ENCODE data around the gene SLC25A1. TPM values are rescaled to one million over a fixed set of nuclear protein-coding genes. Genes with fewer than 3 reads are reported as not detected.

Gene SLC25A1
- total RNA-seq: 10 to 100 TPM; 80.7 to 99.3 TPM
- 10 to 100 TPM; 45.7 to 64.7 (median 51.7) TPM for polyA plus RNA-seq (ENCODE audit: insufficient read length in 6 of 6)
- long read RNA-seq, donor 1, transcript SLC25A1-201 (9 exons, 1,648 nt): major isoform, 23 of 27 reads
- long read RNA-seq, donor 1, partial matches to known transcripts: 0 of 27 reads
- long read RNA-seq, donor 1, other reads (novel, unspliced or antisense): 0 of 27 reads
- long read RNA-seq, donor 2, transcript SLC25A1-202 (9 exons, 1,514 nt): minor isoform, 5 of 57 reads
- long read RNA-seq, donor 2, transcript SLC25A1-201 (9 exons, 1,648 nt): major isoform, 33 of 57 reads
- long read RNA-seq, donor 2, partial matches to known transcripts: 18 of 57 reads
- long read RNA-seq, donor 2, other reads (novel, unspliced or antisense): 0 of 57 reads
- long read RNA-seq, donor 3, transcript SLC25A1-201 (9 exons, 1,648 nt): major isoform, 16 of 24 reads
- long read RNA-seq, donor 3, partial matches to known transcripts: 0 of 24 reads
- long read RNA-seq, donor 3, other reads (novel, unspliced or antisense): 5 of 24 reads
- long read RNA-seq, donor 4, transcript SLC25A1-201 (9 exons, 1,648 nt): major isoform, 111 of 142 reads
- long read RNA-seq, donor 4, transcript SLC25A1-202 (9 exons, 1,514 nt): minor isoform, 8 of 142 reads
- long read RNA-seq, donor 4, partial matches to known transcripts: 14 of 142 reads
- long read RNA-seq, donor 4, other reads (novel, unspliced or antisense): 9 of 142 reads
- long read RNA-seq, donor 5, transcript SLC25A1-201 (9 exons, 1,648 nt): major isoform, 35 of 43 reads
- long read RNA-seq, donor 5, partial matches to known transcripts: 5 of 43 reads
- long read RNA-seq, donor 5, other reads (novel, unspliced or antisense): 0 of 43 reads
- long read RNA-seq, donor 6, transcript SLC25A1-201 (9 exons, 1,648 nt): major isoform, 17 of 21 reads
- long read RNA-seq, donor 6, partial matches to known transcripts: 0 of 21 reads
- long read RNA-seq, donor 6, other reads (novel, unspliced or antisense): 0 of 21 reads
- long read RNA-seq, donor 7, transcript SLC25A1-201 (9 exons, 1,648 nt): major isoform, 10 of 12 reads
- long read RNA-seq, donor 7, partial matches to known transcripts: 0 of 12 reads
- long read RNA-seq, donor 7, other reads (novel, unspliced or antisense): 0 of 12 reads
- long read RNA-seq, donor 8, transcript SLC25A1-201 (9 exons, 1,648 nt): major isoform, 22 of 25 reads
- long read RNA-seq, donor 8, partial matches to known transcripts: 0 of 25 reads
- long read RNA-seq, donor 8, other reads (novel, unspliced or antisense): 0 of 25 reads
- long read RNA-seq, donor 9, partial matches to known transcripts: 0 of 1 reads
- long read RNA-seq, donor 9, other reads (novel, unspliced or antisense): 0 of 1 reads
- long read RNA-seq, donor 10, transcript SLC25A1-202 (9 exons, 1,514 nt): minor isoform, 14 of 257 reads
- long read RNA-seq, donor 10, transcript SLC25A1-201 (9 exons, 1,648 nt): major isoform, 210 of 257 reads
- long read RNA-seq, donor 10, partial matches to known transcripts: 9 of 257 reads
- long read RNA-seq, donor 10, other reads (novel, unspliced or antisense): 24 of 257 reads
- long read RNA-seq, donor 11, transcript SLC25A1-201 (9 exons, 1,648 nt): major isoform, 36 of 44 reads
- long read RNA-seq, donor 11, partial matches to known transcripts: 5 of 44 reads
- long read RNA-seq, donor 11, other reads (novel, unspliced or antisense): 0 of 44 reads
- long read RNA-seq, donor 12, transcript SLC25A1-201 (9 exons, 1,648 nt): major isoform, 20 of 21 reads
- long read RNA-seq, donor 12, partial matches to known transcripts: 0 of 21 reads
- long read RNA-seq, donor 12, other reads (novel, unspliced or antisense): 0 of 21 reads

- peak within 1 kb of the TSS; percentile 84 to 91 for H3K4me3 ChIP-seq
- no peaks in the 10 kb centered on the region for H3K27me3 ChIP-seq
- H3K9me3 ChIP-seq: no peaks in the 10 kb centered on the region
- H3K27ac ChIP-seq: peak within 1 kb of the TSS; percentile 75 to 81
- peaks cover 0 to 11% of the 10 kb centered on the region in 2 donors for H3K36me3 ChIP-seq
- H3K4me1 ChIP-seq: peaks cover 6 to 52% of the 10 kb centered on the region in 2 donors
- intact Hi-C loops (cut with DNase I): no loop called here
- TF ChIP-seq, protein P1, sequence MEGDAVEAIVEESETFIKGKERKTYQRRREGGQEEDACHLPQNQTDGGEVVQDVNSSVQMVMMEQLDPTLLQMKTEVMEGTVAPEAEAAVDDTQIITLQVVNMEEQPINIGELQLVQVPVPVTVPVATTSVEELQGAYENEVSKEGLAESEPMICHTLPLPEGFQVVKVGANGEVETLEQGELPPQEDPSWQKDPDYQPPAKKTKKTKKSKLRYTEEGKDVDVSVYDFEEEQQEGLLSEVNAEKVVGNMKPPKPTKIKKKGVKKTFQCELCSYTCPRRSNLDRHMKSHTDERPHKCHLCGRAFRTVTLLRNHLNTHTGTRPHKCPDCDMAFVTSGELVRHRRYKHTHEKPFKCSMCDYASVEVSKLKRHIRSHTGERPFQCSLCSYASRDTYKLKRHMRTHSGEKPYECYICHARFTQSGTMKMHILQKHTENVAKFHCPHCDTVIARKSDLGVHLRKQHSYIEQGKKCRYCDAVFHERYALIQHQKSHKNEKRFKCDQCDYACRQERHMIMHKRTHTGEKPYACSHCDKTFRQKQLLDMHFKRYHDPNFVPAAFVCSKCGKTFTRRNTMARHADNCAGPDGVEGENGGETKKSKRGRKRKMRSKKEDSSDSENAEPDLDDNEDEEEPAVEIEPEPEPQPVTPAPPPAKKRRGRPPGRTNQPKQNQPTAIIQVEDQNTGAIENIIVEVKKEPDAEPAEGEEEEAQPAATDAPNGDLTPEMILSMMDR (IDR thresholded peaks at IDR 0.05): no peak
- DNase-seq (peak; percentile 79 to 97 (median 92)), ATAC-seq (peak; percentile 94)
These were observed at the start of gene SLC25A1 for GRCh38 chr22:19178657-19179496. Gene SLC25A1 (minus strand): TSS chr22:19178736. CDS start chr22:19178673, 63 bp downstream.

- H3K9me3 ChIP-seq: no peaks in the 10 kb centered on the region
- H3K27me3 ChIP-seq: no peaks in the 10 kb centered on the region
- no peak for DNase-seq
- H3K27ac ChIP-seq: no peak overlapping the region
- TF ChIP-seq, protein P1 (IDR thresholded peaks at IDR 0.05): no peak
- no peaks in the 10 kb centered on the region for H3K4me1 ChIP-seq
- H3K36me3 ChIP-seq: peaks cover 0 to 78% of the 10 kb centered on the region in 2 donors
- ATAC-seq: no peak
- no peak overlapping the region for H3K4me3 ChIP-seq
- intact Hi-C loops (cut with DNase I): no loop called here
These were observed 49.6 kb upstream of the SLC25A1 start for GRCh38 chr22:19228179-19228578.

GRCh38 chr22:19226428-19226827, 47.9 kb upstream of the SLC25A1 start:
- Histone ChIP-seq H3K36me3 (peaks cover 0 to 89% of the 10 kb centered on the region in 2 donors), H3K27me3 (no peaks in the 10 kb centered on the region), H3K4me1 (no peaks in the 10 kb centered on the region), H3K4me3 (no peak overlapping the region), H3K27ac (no peak overlapping the region), H3K9me3 (no peaks in the 10 kb centered on the region)
- TF ChIP-seq, protein P1 (IDR thresholded peaks at IDR 0.05): no peak
- intact Hi-C loops (cut with DNase I): no loop called here
- ATAC-seq (no peak), DNase-seq (no peak)

DNA sequence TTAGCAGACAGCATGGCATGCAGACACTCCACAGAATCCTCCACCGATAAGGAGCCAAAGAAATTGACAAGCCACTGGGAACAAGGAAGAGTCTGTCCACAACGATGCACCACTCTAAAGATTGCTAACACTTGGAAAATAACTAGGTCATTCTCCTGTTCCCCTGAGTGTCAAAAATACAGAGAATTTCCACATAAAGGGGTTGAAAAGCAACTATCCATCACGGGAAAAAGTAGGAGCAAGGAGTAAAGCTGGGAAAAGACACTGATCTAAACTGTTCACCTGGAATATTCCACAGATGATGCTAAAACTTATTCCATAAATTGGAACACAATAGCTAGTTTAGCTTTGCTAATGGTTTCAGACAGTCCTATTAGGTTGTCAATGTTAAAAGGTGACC, 47.0 kb upstream of the SLC25A1 start:
- peaks cover 0 to 93% of the 10 kb centered on the region in 2 donors for H3K36me3 ChIP-seq
- intact Hi-C loops (cut with DNase I): no loop called here
- no peak for DNase-seq
- H3K4me3 ChIP-seq: no peak overlapping the region
- no peaks in the 10 kb centered on the region for H3K4me1 ChIP-seq
- no peaks in the 10 kb centered on the region for H3K9me3 ChIP-seq
- TF ChIP-seq, protein P1 (IDR thresholded peaks at IDR 0.05): no peak
- no peak for ATAC-seq
- H3K27me3 ChIP-seq: no peaks in the 10 kb centered on the region
- H3K27ac ChIP-seq: no peak overlapping the region

All from left lung (tissue), 14 donors.